HG03575 (cell line): ENCODE results near the gene TAPBP.

Experiments used
- ATAC-seq: cut with Tn5 transposase; IDR thresholded peaks from one replicate; pipeline ENCODE4 v1.9.1; 2021; ENCODE audit not compliant: unreplicated experiment, insufficient number of reproducible peaks, low FRiP score; ENCODE audit errors: extremely low read depth

The TAPBP gene

DNA sequence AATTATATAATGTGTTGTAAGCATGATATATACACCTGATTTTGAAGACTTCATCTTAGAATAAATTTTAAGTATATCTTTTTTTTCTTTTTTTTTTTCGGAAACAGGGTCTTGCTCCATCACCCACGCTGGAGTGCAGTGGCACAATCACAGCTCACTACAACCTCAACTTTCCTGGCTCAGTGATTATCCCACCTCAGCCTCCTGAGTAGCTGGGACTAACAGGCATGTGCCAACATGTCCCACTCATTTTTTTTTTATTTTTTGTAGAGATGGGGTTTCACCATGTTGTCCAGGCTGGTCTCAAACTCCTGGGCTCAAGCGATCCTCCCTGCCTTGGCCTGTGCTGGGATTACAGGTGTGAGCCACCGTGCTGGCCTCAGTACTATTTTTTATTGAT, 59.3 kb downstream of the TAPBP start:
- ATAC-seq: no peak

DNA sequence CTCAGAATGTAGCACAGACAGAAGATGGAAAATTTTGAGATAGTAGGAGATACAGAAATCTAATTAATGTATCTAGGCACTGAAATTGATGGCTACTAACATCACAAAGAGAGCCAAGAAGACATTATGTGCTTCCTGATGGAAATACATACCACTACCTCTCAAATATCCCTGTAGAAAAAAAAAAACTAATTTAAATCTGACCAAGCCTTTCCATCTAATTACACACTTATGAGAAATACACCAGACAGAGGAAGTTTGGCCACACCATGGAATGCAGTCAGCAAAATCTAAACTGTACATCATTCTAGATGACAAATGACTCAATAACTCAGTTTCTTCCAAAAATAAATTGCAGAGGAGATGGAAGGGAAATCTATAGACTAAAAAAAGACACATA, 61.1 kb downstream of the TAPBP start:
- ATAC-seq: no peak

DNA sequence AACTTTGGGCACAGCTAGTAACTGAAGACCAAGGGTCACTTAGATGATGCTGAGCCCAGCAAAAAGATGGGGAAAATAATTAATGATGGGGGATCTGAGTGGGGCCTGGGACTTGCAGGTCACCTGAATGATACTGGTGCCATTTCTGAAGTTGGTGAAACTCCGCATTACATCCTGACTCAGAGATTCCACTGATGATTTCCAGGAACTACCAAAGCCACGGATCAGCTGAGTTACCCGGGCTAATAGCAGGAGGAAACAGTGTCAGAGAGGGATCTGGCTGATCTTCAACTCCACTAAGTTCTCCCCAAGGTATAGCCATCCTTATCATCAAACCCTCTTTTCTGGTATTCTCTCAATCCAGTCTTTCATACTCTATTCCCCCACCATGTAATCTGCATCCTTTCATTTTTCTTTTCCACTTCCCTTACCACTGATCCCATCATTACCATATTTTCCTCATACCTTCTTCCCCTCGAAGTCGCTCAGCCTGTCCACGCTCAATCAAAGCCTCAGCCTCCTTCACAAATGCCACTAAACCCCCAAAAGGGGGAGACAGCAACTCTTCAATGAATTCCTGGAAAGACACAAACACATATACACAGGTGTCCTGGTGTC, 62.4 kb downstream of the TAPBP start:
- ATAC-seq: no peak

DNA sequence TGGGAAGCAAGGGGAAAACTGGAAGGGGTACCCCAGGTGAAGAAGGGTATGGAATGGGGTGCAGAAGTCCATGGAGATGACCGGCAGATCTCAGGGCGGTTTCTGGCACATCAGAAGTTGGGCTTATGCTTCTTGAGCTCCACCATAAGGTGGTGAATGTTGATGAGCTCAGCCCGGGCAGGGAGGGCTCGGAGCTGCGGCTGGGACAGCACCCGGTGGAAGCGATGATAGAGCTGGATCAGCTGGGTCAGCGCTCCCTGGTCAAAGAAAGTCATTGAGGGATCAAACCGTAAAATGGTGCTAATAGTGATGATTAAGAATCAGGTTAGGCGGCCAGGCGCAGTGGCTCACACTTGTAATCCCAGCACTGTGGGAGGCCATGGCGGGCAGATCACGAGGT, 63.1 kb downstream of the TAPBP start:
- no peak for ATAC-seq

DNA sequence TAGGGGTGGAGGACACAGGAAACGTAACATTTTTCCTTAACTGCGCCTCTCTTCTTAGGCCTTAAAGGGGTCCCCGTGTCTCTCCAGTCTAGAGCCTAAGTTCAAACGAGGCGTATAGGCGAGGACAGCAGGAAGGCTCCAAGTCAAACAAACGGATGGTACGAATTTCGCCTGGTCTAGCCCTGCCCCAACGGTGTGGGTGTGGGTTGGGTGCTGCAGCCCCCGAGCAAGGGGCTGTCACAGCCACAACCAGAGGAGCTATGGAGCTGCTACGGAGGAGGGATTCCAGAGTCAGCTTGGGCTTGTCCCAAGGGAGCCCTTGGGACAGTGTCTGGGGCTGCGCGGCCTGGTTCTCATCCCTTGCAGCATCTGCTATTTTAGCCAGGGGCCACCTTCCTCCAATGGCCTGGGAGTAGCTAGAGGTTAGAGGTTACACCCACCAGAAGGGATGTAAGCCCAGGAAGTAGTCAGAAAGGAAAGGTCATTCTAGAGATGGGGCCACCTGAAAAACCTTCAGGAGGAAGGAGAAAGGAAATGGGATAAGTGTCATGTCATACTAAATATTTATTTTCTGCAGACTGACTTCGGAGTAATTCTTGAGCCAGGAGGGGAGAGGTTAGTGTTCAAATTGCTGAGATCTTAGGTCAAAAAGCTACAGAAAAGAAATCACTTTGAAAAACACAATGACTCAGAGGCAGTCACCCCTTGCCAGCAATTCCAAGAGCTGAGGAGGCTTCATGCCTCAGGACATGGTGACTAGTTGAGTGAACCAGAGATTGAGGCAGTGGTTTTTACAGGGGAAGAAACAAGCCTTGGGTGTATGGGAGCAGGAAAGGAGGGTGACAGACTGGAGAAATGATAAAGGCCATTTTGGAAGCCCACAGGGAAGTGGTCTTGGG, 63.9 kb downstream of the TAPBP start:
- no peak for ATAC-seq
